Stimulated activated CD8-positive, alpha-beta memory T cell treated with anti-CD3 and anti-CD28 coated beads, Interleukin-2, amount 100 ng/mL, for 1 hour (primary cell): Measurements from ENCODE around the gene KRT17.

Experiments used
- DNase-seq, 2 donors: peaks; one replicate each; pipeline ENCODE4 v3.0.0-alpha.2; 2020; ENCODE audit warnings: low read depth in 2 of 2

KRT17 gene

DNA sequence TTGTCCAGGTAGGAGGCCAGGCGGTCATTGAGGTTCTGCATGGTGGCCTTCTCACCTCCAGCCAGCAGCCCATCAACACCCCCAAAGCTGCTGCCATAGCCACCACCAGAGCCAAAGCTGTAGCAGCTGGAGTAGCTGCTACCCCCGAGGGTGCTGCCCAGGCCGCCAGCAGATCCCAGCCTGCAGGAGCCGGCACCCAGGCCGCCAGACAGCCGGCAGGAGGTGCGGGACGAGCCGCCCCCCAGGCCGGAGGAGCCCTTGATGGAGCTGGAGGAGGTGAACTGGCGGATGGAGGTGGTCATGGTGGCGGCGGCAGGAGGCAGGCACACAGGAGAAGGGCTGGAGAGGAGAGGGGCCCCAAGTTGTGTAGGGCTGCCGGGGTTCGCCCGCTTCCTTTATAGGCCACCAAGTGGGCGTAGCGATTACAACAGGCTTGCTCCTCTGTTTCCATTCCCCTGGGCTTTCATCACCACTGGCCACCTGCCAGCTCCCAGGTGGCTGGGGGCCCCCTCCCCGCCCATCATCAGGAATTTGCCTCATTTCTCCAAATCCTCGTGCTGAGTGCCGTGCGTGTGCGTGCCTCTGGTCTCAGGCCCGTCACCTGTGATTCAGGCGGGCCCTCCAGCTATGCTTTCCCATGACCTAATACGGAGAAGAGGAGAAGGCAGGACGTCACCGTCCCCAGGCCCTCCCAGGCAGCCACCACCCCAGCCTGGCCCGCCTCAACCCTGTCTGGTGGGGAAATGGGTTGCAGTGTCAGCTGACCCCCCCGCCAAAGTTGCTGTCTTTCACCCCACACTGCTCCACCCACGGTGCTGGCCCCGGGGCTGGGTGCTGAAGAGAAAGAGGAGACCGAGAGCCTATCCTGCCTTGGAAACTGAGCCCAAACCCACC lies at the start of gene KRT17:
TSS of gene KRT17 (minus strand) at position 368 of the 894 bp plus-strand sequence. CDS start at position 302, 66 bp downstream.
- DNase-seq: no peak

DNA sequence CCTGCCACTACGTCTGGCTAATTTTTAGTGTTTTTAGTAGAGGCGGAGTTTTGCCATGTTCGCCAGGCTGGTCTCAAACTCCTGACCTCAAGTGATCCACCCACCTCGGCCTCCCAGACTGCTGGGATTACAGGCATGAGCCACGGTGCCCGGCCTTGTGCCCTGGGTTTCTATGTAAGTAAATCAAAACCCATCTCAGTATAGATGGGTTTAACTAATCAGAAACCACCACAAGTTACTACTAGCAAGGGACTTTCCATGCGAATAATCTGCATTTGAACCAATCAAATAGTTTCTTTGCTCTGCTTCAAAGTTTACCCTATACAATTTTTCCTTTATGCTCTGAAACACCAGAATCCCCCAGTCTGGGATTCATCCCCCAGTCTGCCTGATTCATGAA lies 47.8 kb upstream of the KRT17 start:
- DNase-seq: no peak

DNA sequence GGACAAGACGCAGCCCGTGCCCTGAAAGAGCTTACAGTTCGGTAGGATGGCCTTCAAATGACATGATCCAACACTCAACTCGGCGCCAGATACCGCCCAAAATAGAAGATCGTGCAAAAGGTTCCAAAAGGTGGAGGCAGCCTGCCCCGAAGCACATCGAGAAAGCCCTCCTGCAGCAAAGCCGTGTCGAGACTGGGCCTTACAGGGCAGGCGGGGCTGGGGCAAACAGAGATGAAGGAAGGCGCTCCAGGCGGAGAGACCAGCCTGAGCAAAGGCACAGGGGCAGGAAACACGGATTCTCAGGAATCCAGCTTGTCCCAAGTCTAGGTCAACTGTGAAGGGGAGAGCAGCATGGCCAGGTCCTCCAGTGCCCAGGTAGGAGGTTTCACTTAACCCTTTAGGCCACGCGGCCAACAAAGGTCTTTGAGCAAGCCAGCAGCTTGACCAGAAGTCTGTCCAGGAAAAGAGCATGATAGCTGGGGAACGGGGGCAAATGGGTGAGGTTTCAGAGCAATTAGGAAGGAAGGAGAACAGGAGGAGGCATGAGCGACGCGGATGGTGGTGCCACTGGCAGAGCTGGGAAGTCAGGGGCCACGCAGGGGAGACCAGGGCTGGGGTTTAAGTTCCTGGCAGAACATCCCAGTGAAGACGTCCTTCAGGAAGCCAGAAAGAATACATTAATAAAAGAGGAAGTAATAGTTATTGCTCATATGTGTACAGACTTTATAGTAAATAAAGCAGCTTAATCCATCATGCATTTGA lies 43.1 kb upstream of the KRT17 start:
- no peak for DNase-seq

DNA sequence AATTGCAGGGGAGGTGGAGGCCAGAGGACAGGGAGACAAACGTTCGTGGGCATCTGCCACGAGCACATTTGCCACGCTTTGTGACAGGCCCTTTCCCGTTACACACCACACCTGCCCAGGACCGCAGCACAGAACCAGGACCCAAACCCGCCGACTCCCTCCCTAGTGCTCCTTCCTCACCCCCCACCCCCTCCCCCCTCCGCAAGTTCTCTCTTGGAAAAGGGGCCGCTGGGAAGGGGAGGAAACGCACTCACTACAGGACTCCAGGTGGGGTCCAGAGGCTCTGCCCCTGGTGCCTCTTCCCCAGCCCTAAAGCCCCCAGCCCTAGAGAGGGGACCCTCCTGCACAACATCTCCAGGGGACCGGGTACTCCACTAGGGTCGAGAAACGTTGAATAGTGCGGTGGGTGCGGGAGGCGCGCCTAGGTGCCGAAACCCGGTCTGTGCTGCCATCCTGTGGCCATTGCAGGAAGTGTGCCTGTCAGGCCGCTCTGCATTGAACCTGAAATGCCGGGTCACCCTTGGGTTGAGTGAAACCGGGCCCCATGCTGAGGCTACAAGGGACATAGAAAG lies 42.4 kb upstream of the KRT17 start:
- peak; percentile 79 for DNase-seq

DNA sequence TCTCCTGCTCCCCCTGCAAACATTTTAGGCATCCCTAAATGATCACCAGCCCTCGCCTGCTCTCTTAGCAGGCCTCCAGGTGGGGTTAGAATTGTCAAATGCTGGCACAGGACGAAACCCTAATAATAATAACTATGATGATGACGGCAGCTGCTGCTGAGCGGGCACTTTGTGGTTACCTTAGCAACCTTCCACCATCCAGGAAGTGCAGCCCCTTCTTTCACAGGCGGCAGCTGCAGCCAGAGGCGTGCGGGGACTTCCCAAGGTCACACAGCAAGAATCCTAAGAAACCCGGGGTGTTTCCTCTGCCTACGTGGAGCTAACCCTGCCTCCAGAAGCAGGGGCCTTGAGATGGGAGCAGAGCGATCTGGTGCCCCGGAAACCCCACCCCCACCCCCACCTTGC lies 41.9 kb upstream of the KRT17 start:
- peak in 1 of 2 donors; percentile 41 for DNase-seq

DNA sequence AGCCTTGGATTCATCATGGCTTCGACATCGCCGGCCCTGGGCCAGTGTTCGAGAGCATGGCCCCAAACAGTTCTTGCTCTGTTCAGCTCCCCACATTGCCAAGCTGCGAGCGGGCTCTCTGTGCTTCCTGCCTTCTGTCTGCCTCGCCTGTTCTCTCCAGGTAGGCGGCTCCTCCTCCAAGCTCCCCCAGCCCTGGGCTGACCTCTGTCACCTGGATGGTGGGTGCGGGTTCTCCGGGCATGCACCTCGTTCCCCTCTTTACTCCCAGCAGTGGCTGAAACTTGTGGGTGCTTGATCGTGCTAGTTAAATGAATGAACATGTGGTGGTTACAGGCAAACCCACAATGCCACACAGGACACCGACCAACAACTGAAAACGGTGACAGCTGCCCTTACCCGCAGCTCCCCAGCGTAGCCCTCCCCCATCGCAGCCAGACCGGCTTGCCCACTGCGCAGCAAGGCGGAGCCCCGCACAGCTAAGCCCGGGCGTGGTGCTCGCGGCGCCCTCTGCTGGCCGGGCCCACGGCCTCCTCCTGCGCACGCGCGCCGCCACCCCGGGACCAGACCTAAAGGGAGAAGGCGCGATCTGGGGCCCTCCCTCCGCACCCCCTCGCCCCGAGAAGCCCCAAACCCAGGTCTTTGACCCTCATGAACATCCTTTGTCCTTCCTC lies 41.3 kb upstream of the KRT17 start:
- peak; percentile 77 to 79 for DNase-seq

DNA sequence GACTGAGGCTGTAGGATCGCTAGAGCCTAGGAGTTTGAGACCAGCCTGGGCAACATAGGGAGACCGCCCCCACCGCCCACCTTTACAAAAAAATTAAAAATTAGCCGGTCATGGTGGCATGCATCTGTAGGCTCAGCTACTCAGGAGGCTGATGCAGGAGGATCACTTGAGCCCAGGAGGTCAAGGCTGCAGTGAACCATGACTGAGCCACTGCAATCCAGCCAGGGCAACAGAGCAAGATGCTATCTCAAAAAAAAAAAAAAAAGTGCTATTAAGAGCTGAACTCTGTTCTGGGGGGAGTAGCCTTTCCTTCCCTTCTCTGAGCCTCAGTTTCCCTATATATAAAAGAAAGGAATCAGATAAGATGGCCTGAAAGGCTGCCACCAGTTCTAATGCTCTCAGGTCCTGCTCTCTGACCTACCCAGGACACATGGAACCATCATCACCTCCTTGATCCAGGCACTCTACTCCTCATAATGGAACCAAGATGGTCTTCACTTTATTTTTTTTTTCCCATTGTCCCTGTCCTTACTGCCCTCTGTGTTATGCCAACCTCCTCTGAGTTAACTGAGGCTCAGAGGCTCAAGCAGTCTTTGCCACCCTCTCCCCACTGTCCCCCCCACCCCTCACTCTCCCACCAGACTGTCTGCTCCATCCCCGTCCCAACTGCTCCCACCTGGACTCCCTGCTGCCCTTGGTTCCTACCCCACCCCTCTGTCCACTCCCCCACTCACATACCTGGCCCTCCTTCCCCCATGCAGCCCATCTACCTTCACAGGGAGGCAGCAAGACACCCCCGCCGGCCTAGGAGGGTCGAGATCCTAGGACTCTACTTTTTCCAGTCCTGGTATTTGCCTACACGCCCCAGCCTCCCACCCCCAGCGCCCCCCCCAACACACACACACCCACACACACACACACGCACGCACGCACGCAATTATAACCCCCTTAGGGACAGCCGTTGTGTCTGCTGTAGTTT lies 40.5 kb upstream of the KRT17 start:
- no peak for DNase-seq

DNA sequence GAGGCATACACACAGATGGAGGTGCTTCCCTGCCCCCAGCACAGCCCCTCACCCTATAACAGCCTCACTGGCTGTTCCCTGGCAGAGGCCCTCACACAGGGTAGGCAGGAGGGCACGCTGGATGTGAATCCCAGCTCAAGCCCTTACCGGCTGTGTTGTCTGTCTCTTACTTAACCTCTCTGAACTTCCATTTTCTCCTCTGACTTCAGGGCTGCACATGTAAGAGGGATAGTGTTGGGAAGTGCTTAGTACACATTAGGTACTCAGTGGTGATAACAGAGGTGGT lies 39.7 kb upstream of the KRT17 start:
- DNase-seq: no peak

DNA sequence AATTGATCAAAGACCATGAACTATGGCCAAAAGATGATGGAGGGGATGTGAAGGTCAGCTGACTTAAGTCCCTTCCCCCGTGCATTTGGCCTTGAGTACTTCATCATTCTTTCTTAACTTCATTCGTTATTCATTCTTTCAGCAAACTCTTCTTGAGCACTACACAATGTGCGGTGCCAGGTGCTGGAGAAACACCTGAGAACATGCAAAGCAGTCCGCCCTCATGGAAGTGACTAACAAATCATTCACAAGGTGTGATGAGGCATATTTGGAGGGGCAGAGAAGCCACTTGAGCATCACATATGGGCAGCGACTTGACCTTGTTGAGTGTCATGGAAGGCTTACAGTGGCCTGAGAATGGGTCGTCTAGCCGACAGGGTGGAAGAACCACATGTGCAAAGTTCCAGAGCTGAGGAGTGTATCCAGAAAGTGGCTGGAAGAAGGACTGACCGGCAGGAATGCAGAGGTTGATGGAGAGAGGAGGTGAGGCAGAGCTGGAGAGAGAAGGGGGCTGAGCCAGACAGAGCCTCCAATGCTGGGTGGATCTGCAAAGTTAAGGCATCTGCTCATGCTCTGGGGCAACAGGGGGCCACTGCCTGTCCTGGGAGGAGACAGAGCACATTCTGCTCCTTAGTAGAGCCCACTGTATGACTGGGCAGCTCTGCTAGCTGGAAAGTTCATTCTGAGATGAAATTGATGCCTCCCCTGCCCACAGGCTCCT lies 39.2 kb upstream of the KRT17 start:
- DNase-seq: no peak

DNA sequence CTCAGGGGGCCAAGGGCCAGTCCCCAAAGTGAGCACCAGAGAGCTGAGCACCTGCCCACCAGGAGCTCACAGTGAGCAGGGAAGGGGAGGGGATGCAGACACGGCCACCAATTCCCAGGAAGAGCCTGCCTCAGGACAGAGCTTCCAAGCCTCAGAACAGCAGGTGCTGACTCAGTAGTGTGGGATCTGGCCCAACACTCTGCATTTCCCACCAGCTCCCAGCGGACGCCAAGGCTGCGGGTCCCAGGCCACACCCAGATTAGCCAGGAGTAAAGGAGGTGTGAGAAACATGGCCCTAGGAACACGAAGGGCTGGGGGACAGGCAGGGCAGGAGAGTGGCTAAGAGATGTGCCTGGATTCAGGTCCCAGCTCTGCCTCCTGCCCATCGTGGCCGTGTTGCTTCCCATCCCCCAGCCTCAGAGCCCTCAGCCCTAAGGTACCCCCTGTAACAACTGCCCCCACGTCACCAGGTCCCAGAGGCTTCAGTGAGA lies 35.9 kb upstream of the KRT17 start:
- DNase-seq: no peak

DNA sequence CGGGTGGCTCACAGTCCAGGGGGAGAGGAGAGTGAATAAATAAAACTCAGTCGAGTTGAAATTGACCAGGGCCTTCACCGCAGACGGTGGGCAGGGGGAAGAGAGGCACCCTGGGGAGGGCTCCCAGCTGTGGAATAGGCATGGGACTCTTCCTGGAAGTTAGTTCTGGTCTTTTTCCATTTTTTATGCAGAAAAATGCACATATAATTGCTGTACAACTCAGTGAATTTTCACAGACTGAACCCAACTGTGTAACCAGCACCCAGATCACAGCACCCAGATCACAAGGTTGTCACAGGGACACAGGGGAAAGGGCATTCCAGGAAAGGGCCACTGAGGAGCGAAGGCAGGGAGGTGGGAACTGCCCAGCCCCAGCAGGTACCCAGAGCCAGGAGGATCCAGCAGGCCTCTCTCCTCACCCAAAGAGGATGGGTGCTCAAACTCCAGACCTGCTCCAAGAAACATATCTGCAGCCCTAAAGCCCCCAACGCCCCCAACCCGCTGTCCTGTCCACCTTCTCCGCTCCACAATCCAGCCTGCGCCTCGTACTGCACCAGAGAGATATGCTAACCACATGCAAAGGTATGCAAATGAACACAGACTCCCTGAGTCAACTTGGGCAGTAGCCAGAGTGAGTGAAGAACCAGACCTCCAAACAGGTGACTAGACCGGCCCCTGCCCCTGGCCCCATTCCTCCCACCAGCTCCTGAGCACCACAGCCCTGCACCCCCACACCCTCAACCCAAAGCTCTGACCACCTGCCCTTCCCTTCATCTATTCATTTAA lies 35.2 kb upstream of the KRT17 start:
- DNase-seq: no peak

DNA sequence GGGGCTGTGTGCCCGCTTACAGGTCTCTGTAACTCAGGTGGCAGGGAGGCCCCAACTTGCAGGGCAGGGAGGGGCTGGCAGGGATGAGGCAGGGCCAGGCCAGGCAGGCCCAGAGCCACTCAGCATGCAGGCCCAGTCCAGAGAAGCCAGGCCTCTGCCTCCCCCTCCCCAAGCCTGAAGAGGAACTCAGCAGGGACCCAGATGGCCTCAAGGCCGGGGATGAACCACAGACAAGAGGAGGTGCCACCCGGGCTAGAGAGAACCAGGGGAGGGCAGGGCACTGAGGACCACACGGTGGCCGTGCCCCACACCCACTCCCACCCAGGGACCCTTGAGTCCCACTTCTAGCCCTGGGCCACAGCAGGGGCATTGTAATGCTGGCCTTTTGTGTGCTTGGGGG lies 34.5 kb upstream of the KRT17 start:
- no peak for DNase-seq

DNA sequence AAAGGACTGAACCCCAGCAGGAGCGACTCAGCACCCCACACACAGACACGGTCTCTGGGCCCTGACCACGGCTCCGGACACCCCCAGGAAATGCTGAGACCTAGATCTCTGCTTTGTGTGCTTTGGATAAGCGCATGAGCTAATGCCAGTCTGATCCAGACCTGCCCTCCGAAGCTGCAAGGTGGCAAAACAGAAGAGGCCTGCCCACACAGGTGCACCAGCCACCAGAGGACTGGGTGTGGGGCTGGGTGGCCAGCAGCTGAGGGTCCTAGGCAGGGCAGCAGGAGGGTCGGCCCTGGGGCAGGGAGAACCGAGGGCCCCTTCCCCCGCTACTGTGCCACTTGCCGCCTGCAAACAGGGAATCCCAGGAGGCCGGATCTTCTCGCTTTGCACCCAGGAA lies 33.6 kb upstream of the KRT17 start:
- no peak for DNase-seq

DNA sequence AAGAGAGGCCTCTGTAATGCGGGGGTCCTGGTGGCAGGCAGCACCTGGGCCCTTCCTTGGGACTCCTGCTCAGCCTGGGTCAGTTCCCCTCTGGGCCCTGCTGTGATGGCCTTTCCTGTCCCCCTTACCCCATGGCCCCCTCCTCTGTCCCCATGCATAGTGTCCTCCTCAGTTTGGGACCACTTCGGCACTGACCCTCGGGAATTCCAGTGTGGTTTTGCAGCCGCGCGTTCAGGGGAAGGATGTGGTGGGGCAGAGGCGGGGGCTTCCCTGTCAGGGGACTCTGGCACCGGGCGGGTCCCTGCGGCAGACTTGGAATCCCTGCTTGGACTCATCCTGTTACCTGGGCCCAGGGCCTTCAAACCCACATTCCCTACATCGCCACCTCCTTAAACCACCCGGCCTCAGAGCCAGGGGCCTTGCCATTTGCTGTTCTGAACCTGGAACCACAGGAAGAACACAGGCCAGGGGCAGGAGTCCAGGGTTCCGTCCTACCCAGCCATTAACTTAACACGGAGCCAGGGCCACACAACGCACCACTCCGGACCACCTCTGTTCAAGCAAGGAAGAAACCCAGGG lies 32.9 kb upstream of the KRT17 start:
- no peak for DNase-seq

DNA sequence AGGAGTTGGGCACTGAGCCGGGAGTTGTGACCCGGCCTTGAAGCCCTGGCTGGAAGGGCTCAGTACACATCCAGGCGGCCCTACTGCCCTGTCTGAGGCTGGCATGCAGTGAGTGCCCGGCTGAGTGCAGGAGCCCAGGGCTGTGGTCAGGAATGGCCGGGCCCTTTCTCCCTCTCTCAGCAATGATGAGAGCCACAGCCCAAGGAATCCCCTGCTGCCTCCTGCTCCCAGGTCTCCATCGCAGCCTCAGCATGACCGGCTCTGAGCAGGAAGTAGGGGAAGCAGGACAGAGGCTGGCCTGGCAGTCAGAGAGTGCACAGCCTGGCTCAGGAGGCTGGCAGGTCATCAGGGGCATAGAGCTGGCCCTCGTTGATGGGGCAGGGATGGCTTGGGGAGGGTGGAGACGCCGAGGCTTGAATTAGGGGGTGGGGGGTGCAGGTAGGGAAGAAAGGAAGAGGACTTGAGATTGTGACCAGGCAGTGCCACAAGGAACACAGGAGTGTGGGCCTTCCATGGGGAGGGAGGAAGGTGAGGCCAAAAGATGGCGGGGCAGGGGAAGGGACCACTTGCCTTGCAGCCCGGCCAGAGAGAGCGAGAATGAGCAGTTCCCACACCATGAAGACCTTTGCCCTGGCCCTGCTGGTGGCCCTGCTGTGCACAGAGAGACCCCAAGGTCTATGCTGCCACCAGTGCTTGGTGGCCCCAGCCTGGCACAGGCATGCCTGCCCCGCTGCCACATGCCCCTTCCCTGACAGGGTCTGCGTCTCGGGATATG lies 32.1 kb upstream of the KRT17 start:
- DNase-seq: no peak

DNA sequence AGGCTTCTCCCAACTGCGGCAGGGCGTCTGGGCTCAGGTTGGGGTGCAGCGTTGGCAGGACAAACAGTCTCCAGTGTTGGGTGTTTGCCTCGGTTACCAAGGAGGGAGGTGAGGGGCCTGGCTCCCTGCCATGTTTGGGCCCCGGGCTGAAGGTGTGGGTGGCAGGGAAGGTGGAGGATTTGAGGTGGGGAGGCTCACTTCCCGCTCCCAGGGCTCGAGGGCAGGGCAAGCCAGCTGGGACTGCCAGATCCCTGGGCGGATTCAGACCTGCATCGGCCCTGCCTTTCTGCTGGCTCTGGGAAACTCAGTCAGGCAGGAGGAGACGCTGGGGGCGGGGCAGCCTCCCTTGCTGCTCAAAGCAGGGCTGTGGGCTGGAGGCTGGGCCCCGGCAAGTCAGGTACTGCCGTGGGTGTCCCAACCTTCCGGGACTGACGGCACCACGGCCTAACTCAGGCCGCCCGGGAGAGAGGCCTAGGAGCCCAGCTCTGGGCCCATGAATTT lies 31.3 kb upstream of the KRT17 start:
- no peak for DNase-seq

DNA sequence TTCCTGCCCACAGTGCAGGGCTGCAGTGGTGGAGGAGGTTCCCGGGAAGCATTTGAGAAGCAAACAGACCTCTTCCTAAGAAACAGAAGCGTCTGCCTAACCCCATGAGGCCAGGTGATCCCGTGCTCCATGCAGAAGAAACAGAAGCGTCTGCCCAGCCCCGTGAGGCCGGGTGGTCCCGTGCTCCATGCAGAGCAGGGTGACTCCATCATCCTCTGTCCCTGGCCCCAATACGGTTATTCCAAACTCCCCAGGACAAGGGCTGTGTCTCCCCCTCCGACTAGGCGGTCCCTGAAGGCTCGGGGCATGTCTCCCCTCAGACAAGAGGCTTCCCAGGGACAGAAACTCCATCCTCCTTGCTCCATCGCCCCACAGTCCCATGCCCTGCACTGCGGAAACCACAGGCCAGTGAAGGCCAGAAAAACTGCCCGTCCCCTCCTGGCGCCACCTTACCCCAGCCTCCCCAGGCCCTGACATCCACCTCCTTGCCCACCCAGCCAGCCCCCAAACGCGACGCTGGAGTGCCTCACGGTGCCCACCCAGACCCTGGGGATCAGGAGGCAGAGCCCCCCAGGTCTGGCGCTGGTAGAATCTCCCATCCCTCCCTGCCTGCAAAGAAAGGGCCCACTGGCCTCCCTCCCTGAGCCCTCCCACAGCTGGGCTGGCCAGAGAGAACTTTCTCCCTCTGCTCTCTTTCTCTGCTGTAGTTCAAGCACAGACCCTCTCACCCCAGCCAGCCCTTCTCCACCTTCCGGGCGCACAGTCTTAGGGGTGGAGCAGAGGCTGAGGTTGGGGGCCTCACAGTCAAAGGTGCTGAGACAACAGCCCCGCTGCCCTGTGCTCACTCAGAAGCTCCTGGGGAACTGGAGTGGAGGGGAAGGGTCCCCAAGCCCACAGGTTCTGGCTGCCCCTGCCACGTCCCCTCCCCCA lies 30.6 kb upstream of the KRT17 start:
- no peak for DNase-seq
